ENCODE measurements around the gene S100P.
A peak's percentile ranks its signal among the peaks of the same experiment; 100 is the strongest.

The S100P gene

DNA sequence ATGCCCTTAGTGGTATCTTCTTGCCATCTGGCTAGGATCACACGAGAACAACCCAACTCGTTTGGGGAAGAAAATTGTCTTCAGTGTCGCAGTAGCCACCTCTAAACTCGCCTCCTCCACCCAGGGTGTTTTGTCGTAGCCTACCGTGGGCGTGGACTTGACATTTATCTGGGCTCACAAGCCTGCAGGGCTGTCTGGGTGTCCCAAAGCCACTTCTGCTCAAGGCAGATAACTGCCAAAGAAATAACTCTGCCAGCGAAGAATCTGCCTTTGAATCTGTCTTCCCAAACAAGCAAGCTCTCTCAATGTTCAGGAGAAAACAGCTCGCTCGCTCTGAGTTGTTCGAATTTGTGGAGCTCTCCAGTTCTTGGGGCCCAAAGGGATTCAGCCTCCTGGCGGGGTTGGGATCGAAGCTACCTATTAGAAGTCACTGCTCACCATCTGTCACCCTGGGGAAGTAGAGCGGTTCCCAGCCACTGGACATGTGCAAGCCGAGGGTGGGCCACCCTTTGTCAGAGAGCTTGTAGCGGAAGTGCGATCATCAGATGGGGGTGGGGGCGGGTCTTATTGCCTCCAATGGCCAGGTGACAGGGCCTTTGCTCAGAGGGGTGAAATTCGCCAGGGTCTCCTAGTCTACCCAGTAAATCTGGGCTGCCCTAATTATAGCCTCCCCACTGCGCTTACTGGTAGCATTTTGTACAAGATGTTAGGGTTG is 37.1 kb downstream of the S100P start:
- peak; percentile 97 to 99 for DNase-seq
- TF ChIP-seq GATA1 (IDR thresholded peaks at IDR 0.05; ENCODE audit: low read depth, low read length) (peak; percentile 95), POLR2A (IDR thresholded peaks at IDR 0.05; ENCODE audit: low read length) (peak; percentile 67)

DNA sequence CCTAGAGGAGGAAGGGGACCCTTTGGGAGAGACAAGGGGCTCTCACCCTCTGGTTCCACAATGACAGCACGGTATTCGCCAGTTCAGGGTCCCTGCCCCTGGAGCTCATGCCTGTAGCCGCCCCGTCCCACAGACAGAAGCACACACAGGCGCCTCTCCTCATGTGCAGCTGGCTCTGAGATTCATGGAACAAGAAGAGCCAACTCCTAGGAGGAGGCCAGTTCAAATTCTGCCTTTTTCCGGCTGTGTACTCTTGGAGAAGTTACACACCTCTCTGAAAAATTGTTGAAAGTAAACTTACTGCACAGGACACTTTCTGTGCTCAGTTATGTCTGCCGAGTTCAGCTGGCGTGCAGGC is 37.6 kb downstream of the S100P start:
- TF ChIP-seq POLR2A (IDR thresholded peaks at IDR 0.05; ENCODE audit: low read length), result no peak
- TF ChIP-seq GATA1 (IDR thresholded peaks at IDR 0.05; ENCODE audit: low read depth, low read length), result no peak
- no peak for DNase-seq

DNA sequence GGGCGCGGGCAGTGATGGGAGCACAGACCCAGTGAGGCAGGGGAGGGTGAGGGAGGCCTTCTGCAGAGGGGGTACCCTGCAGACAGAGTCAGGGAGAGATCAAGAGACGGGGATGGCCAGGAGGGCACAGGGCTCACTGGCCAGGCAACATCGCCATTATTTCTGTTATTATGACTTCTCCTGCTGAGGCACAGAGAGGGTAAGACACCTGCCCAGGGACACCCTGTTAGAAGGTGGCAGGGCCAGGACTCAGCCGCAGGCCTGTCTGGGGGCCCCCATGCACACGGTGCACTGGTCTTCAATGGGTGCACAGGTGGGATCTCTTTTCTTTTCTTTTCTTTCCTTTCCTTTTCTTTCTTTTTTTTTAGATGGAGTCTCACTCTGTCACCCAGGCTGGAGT is 38.1 kb downstream of the S100P start:
- no peak for TF ChIP-seq POLR2A (IDR thresholded peaks at IDR 0.05; ENCODE audit: low read length)
- no peak for TF ChIP-seq GATA1 (IDR thresholded peaks at IDR 0.05; ENCODE audit: low read depth, low read length)
- DNase-seq, result no peak

DNA sequence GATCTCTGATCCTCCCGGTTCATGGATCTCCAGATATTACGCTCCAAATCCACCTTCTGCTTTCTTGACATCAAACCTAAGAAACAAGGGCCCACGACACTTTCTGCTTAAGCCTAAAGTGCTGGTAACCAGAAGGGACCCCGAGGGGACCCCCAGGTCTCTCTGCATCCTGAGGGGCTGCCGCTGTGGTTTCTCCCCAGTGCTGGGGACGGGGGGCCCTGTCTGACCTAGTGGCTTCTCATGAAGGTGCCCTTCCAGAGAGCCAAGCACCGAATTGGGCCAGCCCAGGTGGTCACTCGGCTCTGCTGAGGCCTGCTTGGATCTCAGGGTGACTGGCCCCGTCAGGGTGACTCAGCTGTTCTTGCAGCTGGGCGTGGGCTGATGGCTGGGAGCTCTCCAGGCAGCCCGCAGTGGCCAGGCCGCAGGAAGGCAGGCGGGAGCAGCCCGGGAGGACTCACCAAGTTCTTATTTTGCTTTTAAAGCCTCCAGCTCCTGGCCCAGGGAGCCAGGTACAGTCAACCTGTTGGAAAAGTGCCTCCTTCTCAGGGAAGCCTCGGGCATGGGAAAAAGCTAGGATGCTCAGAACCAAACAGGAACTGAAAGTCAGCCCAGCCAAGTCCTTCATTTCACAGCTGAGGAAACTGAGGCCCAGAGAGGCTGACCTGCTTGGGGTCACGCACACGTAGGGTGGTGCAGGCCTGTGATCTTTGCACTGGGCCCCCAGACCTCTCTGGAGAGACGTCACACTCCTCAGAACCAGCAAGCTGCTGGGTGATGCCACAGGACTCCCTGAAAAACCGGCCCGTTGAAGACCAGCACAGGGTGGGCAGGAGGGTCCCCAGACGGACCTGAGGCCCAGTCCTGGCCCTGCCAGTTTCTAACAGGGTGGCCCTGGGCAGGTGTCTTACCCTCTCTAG is 39.0 kb downstream of the S100P start:
- TF ChIP-seq POLR2A (IDR thresholded peaks at IDR 0.05; ENCODE audit: low read length) (peak; percentile 76), GATA1 (IDR thresholded peaks at IDR 0.05; ENCODE audit: low read depth, low read length) (no peak)

DNA sequence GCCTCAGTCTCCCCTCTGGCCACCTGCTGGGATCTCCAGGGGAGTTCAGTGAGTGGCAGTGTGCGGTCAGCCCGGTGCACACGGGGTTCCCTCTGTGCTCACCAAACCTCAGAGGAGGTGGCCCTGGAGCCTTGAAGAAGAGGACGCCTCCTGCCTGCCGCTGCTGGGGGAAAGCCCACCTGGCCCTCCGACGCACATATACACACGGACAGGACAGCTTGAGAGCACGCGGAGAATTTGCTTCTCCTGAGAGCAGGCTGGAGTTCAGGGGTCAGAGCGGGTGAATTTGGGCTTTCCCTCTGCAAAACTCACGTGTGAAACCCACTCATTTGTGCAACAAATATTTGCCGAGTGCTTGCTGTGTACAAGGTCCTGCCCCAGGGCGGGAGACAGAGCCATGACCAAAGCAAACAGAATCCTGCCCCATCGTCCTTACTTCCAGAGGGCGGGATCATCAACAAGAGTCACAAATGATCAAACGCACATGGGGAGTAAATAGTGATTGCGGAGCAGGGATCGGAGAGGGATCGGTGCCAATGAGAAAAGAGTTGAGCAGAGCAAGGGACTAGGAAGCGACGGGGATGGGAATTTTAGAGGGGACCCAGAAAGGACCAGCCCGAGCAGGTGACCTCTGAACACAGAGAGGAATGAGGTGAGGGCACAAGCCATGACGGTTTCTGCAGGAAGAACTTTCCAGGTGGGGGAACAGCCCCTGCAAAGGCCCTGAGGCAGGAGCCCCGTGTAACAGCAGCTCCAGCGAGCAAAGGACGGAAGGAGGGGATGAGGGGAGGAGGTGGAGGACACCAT is 39.9 kb downstream of the S100P start:
- DNase-seq, result peak in 1 of 2 experiments; percentile 55
- TF ChIP-seq GATA1 (IDR thresholded peaks at IDR 0.05; ENCODE audit: low read depth, low read length), result no peak
- TF ChIP-seq POLR2A (IDR thresholded peaks at IDR 0.05; ENCODE audit: low read length), result no peak

More for the DNA sequence above, 39.0 kb downstream of the S100P start:
- DNase-seq, result peak; percentile 95 to 96

DNA sequence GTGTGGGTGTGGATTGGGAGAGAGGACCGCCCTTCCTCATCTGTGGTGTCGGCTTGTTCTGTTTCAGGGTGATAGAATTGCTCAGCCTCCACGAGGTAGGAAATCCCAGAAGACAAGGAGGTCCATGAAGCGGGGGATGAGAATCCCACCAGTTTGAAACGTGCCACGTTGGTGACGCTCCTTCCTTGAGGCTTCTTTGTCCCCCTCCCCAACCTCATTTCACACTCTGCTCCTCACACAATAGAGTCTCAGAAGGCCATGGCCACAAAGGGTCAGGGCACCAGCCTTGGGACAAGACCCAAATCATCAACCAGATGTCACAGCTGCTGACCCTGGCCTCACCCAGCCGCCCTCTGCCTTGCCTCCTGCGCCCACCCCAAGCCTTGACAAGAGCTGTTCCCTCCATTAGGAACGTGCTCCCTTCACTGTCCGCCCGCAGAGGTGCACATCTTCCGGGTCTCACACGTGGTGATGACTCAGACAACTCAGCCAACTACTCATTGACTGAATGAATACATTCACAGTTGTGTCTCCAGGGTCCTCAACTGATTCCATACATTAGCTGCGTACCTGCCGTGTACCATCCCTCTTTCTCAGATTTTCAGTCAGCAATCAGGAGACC is 40.6 kb downstream of the S100P start:
- no peak for TF ChIP-seq GATA1 (IDR thresholded peaks at IDR 0.05; ENCODE audit: low read depth, low read length)
- TF ChIP-seq POLR2A (IDR thresholded peaks at IDR 0.05; ENCODE audit: low read length), result no peak
- peak; percentile 36 to 42 for DNase-seq

DNA sequence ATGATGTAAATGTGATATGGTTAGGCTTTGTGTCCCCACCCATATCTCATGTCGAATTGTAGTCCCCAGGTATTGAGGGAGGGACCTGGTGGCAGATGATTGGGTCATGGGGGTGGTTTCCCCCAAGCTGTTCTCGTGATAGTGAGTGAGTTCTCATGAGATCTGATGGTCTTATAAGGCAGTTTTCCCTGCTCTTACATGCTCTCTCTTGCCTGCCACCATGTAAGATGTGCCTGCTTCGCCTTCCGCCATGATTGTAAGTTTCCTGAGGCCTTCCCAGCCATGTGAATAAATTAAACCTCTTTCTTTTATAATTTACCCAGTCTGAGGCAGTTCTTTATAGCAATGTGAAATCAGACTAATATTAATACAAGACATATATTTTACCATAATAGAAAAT is 46.2 kb downstream of the S100P start:
- DNase-seq, result no peak
- no peak for TF ChIP-seq GATA1 (IDR thresholded peaks at IDR 0.05; ENCODE audit: low read depth, low read length)
- no peak for TF ChIP-seq POLR2A (IDR thresholded peaks at IDR 0.05; ENCODE audit: low read length)

DNA sequence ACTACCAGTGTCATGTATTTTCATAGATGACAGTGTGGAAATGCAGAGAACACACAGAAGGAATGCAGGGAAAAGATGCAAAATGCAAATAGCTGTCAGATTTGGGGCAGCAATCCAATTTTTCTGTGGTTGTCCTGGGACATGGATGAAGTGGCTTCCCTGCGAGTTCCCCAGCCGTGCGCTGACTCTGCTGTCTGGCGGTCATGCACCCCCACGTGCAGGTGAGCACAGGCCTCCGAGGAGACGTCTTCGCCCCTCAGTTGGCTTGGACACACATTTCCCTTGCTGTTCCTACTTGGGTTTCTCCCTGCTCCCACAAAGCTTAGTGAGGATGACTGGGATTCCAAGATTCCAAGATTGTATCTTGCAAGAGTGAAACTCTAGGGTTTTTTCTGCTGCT is 46.7 kb downstream of the S100P start:
- DNase-seq, result no peak
- no peak for TF ChIP-seq POLR2A (IDR thresholded peaks at IDR 0.05; ENCODE audit: low read length)
- TF ChIP-seq GATA1 (IDR thresholded peaks at IDR 0.05; ENCODE audit: low read depth, low read length), result no peak

DNA sequence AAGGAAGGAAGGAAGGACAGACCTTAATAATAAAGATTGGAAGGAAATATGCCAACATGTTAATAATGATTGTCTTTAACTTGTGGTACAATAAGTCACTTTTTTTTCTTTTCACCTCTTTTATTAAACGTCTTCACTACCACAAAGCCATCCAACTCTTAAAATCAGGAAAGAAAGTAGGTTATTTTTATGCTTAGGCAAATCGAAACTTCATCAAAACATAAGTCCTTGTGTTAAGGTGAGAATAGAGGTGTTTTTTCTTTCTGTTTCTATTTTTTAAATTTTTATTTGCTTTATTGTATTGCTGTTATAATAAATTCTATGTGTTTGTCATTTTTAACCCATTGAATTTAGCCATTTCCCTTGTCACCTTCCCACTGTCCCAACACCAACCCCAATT is 48.8 kb downstream of the S100P start:
- no peak for DNase-seq
- TF ChIP-seq POLR2A (IDR thresholded peaks at IDR 0.05; ENCODE audit: low read length), result no peak
- TF ChIP-seq GATA1 (IDR thresholded peaks at IDR 0.05; ENCODE audit: low read depth, low read length), result no peak

DNA sequence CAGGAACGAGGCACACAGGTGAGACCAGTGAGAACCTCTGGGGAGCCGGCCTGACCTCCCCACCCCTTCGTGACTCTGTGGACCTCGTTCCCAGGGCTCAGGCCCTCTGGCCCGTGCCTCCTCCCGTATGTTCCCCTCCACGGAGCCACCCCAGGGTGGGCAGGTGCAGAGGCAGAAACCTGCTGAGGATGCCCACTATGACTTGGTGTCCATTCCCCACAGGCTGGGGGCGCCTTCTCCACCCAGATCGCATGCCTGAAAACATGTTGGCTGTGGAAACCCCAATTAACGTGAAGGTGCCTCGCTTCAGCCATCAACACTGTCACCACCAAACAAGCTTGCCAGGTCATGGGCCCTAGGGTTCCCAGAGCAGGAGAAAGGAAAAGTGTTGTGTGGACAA is 49.3 kb downstream of the S100P start:
- no peak for TF ChIP-seq POLR2A (IDR thresholded peaks at IDR 0.05; ENCODE audit: low read length)
- TF ChIP-seq GATA1 (IDR thresholded peaks at IDR 0.05; ENCODE audit: low read depth, low read length), result no peak
- DNase-seq, result no peak
